HepG2 (cell line): ENCODE results near the gene HTR1D. TPM values are rescaled to one million over a fixed set of nuclear protein-coding genes. Genes with fewer than 3 reads are reported as not detected.

Source experiments
- GATAD1 ChIP-seq: IDR thresholded peaks from 2 replicates; pipeline ENCODE4 v1.6.1; 2016; ENCODE audit warnings: missing genetic modification reagents, missing compliant biosample characterization
- MTF1 ChIP-seq: sonication (generic); formaldehyde crosslinking; IDR thresholded peaks from 2 replicates; pipeline ENCODE4 v1.5.0; 2020; ENCODE audit warnings: missing genetic modification reagents
- NCOR1 ChIP-seq: fragments of 200-600 bp; sonication (generic); IDR thresholded peaks from 2 replicates; pipeline ENCODE4 v1.7.0; 2017; ENCODE audit warnings: antibody characterized with exemption, low read length, borderline replicate concordance
- RXRB ChIP-seq: IDR thresholded peaks from 2 replicates; pipeline ENCODE4 v1.6.1; 2016; ENCODE audit warnings: borderline replicate concordance, missing genetic modification reagents, missing compliant biosample characterization
- TCF7L2 ChIP-seq: IDR thresholded peaks from 2 replicates; pipeline ENCODE4 v1.6.1; 2011; ENCODE audit warnings: mild to moderate bottlenecking, low read depth, low read length, moderate library complexity
- ZNF142 ChIP-seq: sonication (generic); formaldehyde crosslinking; IDR thresholded peaks from 2 replicates; pipeline ENCODE4 v1.4.0; 2020; ENCODE audit warnings: missing genetic modification reagents
- polyA plus RNA-seq, 8 experiments: library from polyadenylated mRNA; depleted of rRNA in 3 of 8; stranded (reverse) in 7 of 8; unstranded in 1 of 8; fragments of >200 nt; fragmentation: Illumina TruSeq in 4 of 8; extraction: Trizol in 4 of 8; gene quantifications; 2 replicates each; pipeline versions ENCODE4 v1.2.1 to v1.2.3, GENCODE V29; 2011 to 2016; ENCODE audit warnings: low read depth in 4 of 8, missing spikeins in 1 of 8, mixed read lengths in 1 of 8; ENCODE audit not compliant: insufficient read depth in 1 of 8
- total RNA-seq, 5 experiments: library from RNA; depleted of rRNA; stranded (reverse); fragments of >200 nt; fragmentation: Illumina TruSeq; extraction: Trizol; gene quantifications; 2 replicates each; pipeline ENCODE4 v1.2.3, GENCODE V29; 2016; ENCODE audit warnings: low read depth in 1 of 5
- TF ChIP-seq, protein P1 (sequence below): sonication (generic); formaldehyde crosslinking; IDR thresholded peaks from 2 replicates; pipeline ENCODE4 v1.5.0; 2020; ENCODE audit warnings: mild to moderate bottlenecking, missing genetic modification reagents, borderline replicate concordance
- TF ChIP-seq, protein P2 (sequence below): sonication (generic); formaldehyde crosslinking; IDR thresholded peaks from 2 replicates; pipeline ENCODE4 v1.4.0; 2020; ENCODE audit warnings: missing genetic modification reagents
- TF ChIP-seq, protein P3 (sequence below): sonication (generic); formaldehyde crosslinking; IDR thresholded peaks from 2 replicates; pipeline ENCODE4 v1.9.0; 2021; ENCODE audit warnings: missing genetic modification reagents, borderline replicate concordance

HTR1D gene
- total and polyA plus RNA-seq, 2 of the 13 experiments (the other 11 are each of a cell fraction or from before 2014, with no cell fraction given): 0.04 to 0.07 TPM

GRCh38 chr1:23187637-23188036, 29.7 kb downstream of the HTR1D start (continued):
- TF ChIP-seq, protein P1, sequence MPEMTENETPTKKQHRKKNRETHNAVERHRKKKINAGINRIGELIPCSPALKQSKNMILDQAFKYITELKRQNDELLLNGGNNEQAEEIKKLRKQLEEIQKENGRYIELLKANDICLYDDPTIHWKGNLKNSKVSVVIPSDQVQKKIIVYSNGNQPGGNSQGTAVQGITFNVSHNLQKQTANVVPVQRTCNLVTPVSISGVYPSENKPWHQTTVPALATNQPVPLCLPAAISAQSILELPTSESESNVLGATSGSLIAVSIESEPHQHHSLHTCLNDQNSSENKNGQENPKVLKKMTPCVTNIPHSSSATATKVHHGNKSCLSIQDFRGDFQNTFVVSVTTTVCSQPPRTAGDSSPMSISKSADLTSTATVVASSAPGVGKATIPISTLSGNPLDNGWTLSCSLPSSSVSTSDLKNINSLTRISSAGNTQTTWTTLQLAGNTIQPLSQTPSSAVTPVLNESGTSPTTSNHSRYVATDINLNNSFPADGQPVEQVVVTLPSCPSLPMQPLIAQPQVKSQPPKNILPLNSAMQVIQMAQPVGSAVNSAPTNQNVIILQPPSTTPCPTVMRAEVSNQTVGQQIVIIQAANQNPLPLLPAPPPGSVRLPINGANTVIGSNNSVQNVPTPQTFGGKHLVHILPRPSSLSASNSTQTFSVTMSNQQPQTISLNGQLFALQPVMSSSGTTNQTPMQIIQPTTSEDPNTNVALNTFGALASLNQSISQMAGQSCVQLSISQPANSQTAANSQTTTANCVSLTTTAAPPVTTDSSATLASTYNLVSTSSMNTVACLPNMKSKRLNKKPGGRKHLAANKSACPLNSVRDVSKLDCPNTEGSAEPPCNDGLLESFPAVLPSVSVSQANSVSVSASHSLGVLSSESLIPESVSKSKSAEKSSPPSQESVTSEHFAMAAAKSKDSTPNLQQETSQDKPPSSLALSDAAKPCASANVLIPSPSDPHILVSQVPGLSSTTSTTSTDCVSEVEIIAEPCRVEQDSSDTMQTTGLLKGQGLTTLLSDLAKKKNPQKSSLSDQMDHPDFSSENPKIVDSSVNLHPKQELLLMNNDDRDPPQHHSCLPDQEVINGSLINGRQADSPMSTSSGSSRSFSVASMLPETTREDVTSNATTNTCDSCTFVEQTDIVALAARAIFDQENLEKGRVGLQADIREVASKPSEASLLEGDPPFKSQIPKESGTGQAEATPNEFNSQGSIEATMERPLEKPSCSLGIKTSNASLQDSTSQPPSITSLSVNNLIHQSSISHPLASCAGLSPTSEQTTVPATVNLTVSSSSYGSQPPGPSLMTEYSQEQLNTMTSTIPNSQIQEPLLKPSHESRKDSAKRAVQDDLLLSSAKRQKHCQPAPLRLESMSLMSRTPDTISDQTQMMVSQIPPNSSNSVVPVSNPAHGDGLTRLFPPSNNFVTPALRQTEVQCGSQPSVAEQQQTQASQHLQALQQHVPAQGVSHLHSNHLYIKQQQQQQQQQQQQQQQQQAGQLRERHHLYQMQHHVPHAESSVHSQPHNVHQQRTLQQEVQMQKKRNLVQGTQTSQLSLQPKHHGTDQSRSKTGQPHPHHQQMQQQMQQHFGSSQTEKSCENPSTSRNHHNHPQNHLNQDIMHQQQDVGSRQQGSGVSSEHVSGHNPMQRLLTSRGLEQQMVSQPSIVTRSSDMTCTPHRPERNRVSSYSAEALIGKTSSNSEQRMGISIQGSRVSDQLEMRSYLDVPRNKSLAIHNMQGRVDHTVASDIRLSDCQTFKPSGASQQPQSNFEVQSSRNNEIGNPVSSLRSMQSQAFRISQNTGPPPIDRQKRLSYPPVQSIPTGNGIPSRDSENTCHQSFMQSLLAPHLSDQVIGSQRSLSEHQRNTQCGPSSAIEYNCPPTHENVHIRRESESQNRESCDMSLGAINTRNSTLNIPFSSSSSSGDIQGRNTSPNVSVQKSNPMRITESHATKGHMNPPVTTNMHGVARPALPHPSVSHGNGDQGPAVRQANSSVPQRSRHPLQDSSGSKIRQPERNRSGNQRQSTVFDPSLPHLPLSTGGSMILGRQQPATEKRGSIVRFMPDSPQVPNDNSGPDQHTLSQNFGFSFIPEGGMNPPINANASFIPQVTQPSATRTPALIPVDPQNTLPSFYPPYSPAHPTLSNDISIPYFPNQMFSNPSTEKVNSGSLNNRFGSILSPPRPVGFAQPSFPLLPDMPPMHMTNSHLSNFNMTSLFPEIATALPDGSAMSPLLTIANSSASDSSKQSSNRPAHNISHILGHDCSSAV (CRISPR knock-in tag): no peak
- no peak for TF ChIP-seq MTF1
- peak; percentile 78 for TF ChIP-seq RXRB (CRISPR knock-in tag)
- TF ChIP-seq ZNF142: no peak
- TF ChIP-seq, protein P2, sequence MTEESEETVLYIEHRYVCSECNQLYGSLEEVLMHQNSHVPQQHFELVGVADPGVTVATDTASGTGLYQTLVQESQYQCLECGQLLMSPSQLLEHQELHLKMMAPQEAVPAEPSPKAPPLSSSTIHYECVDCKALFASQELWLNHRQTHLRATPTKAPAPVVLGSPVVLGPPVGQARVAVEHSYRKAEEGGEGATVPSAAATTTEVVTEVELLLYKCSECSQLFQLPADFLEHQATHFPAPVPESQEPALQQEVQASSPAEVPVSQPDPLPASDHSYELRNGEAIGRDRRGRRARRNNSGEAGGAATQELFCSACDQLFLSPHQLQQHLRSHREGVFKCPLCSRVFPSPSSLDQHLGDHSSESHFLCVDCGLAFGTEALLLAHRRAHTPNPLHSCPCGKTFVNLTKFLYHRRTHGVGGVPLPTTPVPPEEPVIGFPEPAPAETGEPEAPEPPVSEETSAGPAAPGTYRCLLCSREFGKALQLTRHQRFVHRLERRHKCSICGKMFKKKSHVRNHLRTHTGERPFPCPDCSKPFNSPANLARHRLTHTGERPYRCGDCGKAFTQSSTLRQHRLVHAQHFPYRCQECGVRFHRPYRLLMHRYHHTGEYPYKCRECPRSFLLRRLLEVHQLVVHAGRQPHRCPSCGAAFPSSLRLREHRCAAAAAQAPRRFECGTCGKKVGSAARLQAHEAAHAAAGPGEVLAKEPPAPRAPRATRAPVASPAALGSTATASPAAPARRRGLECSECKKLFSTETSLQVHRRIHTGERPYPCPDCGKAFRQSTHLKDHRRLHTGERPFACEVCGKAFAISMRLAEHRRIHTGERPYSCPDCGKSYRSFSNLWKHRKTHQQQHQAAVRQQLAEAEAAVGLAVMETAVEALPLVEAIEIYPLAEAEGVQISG (CRISPR knock-in tag): peak; percentile 78
- TF ChIP-seq TCF7L2: no peak
- peak; percentile 66 for TF ChIP-seq GATAD1
- TF ChIP-seq NCOR1: peak; percentile 94
- TF ChIP-seq, protein P3, sequence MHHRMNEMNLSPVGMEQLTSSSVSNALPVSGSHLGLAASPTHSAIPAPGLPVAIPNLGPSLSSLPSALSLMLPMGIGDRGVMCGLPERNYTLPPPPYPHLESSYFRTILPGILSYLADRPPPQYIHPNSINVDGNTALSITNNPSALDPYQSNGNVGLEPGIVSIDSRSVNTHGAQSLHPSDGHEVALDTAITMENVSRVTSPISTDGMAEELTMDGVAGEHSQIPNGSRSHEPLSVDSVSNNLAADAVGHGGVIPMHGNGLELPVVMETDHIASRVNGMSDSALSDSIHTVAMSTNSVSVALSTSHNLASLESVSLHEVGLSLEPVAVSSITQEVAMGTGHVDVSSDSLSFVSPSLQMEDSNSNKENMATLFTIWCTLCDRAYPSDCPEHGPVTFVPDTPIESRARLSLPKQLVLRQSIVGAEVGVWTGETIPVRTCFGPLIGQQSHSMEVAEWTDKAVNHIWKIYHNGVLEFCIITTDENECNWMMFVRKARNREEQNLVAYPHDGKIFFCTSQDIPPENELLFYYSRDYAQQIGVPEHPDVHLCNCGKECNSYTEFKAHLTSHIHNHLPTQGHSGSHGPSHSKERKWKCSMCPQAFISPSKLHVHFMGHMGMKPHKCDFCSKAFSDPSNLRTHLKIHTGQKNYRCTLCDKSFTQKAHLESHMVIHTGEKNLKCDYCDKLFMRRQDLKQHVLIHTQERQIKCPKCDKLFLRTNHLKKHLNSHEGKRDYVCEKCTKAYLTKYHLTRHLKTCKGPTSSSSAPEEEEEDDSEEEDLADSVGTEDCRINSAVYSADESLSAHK (CRISPR knock-in tag): no peak
